ENCODE data around the gene EPHA3. TPM values are rescaled to one million over a fixed set of nuclear protein-coding genes. Genes with fewer than 3 reads are reported as not detected.
A peak's percentile ranks its signal among the peaks of the same experiment; 100 is the strongest.

The EPHA3 gene
- total and polyA plus RNA-seq, 7 donors, result 0.12 to 2.4 (median 0.64) TPM

DNA sequence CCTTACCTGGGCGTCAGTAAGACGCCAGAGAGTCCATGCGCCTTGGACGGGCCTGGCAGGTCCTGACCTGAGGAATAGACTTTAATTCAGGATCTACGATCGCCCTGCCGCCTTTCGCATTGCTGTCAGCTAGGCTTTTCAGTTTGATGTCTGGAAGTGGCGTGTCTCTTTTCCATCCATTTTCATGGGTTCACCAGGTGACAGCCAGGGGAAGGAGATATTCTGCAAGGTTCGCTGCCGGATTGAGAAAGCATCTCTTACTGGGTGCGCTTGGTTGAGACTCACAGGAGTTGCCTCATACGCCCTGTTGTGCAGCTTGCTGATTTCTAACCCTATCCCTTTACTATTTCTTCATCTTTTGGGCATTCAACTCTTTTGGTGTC, 7.4 kb downstream of the EPHA3 start:
- intact Hi-C loops (cut with DNase I), result no loop called here
- 18 to 25% (median 23%) methylated on average over 13 of the region's 13 CpGs for WGBS, 3 donors

DNA sequence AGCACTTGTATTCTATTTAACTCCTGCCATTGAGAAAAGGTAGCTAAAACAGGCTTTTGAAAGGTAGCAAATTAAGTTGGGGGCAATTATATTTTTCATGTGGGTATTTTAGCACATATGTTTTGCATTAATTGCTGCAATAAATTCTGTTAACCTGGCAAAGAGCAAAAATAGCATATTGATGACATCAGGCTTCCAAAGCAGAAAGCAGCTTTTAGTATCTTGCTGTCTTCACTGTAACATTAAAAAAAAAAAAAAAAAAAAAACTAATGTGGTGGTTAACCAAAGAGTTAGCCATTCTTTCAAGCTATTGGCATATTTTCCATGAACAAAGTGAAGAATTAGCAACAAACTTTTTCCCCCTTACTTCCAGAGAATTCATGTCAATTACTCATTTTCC, 9.1 kb downstream of the EPHA3 start:
- TF ChIP-seq, protein P1, sequence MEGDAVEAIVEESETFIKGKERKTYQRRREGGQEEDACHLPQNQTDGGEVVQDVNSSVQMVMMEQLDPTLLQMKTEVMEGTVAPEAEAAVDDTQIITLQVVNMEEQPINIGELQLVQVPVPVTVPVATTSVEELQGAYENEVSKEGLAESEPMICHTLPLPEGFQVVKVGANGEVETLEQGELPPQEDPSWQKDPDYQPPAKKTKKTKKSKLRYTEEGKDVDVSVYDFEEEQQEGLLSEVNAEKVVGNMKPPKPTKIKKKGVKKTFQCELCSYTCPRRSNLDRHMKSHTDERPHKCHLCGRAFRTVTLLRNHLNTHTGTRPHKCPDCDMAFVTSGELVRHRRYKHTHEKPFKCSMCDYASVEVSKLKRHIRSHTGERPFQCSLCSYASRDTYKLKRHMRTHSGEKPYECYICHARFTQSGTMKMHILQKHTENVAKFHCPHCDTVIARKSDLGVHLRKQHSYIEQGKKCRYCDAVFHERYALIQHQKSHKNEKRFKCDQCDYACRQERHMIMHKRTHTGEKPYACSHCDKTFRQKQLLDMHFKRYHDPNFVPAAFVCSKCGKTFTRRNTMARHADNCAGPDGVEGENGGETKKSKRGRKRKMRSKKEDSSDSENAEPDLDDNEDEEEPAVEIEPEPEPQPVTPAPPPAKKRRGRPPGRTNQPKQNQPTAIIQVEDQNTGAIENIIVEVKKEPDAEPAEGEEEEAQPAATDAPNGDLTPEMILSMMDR (IDR thresholded peaks at IDR 0.05), result no peak
- ATAC-seq (no peak), DNase-seq (no peak)
- H3K27me3 ChIP-seq (ENCODE audit: insufficient read depth in 3 of 3, low read length in 2 of 3), result peaks cover 0 to 5% (median 0%) of the 10 kb centered on the region in 3 donors
- no peaks in the 10 kb centered on the region for H3K4me1 ChIP-seq
- intact Hi-C loops (cut with DNase I), result no loop called here
- H3K9me3 ChIP-seq, result no peaks in the 10 kb centered on the region
- H3K36me3 ChIP-seq (ENCODE audit: insufficient read depth in 1 of 2, low read depth in 1 of 2), result no peaks in the 10 kb centered on the region
- H3K4me3 ChIP-seq, result no peak overlapping the region
- no peak overlapping the region for H3K27ac ChIP-seq

More for the DNA sequence above, 7.4 kb downstream of the EPHA3 start:
- Histone ChIP-seq H3K9me3 (no peaks in the 10 kb centered on the region), H3K4me1 (no peaks in the 10 kb centered on the region), H3K36me3 (ENCODE audit: insufficient read depth in 1 of 2, low read depth in 1 of 2) (no peaks in the 10 kb centered on the region), H3K27me3 (ENCODE audit: insufficient read depth in 3 of 3, low read length in 2 of 3) (peaks cover 0 to 5% (median 0%) of the 10 kb centered on the region in 3 donors), H3K4me3 (peak overlapping the region; percentile 59), H3K27ac (no peak overlapping the region)
- no peak for DNase-seq
- ATAC-seq, result peak in 1 of 4 donors; percentile 53
- TF ChIP-seq, protein P1 (IDR thresholded peaks at IDR 0.05), result no peak

DNA sequence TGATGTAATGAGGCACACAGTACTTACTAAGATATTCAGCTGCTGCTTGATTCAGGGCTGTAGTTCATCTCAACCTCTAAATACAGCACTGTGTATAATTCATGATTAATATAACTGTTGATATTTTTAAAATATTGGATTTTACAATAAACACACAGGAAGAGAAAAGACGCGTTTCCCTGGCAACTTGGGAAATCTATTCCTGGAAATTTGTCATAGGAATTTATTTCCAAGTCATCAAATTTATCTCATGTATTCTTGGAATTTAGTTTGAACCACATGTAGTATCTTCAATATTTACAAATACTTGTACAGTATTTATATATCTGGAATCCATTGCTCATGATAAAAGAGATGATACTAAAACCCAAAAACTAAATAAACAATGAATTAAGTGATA, 30.6 kb downstream of the EPHA3 start:
- intact Hi-C loops (cut with DNase I), result no loop called here
- no peak overlapping the region for H3K27ac ChIP-seq
- no peak overlapping the region for H3K4me3 ChIP-seq
- no peak for DNase-seq
- TF ChIP-seq, protein P1 (IDR thresholded peaks at IDR 0.05), result no peak
- no peaks in the 10 kb centered on the region for H3K9me3 ChIP-seq
- ATAC-seq, result no peak
- no peaks in the 10 kb centered on the region for H3K27me3 ChIP-seq (ENCODE audit: insufficient read depth in 3 of 3, low read length in 2 of 3)
- WGBS, 3 donors, result 70 to 76% (median 75%) methylated on average over 2 of the region's 2 CpGs
- H3K4me1 ChIP-seq, result no peaks in the 10 kb centered on the region
- H3K36me3 ChIP-seq (ENCODE audit: insufficient read depth in 1 of 2, low read depth in 1 of 2), result no peaks in the 10 kb centered on the region

DNA sequence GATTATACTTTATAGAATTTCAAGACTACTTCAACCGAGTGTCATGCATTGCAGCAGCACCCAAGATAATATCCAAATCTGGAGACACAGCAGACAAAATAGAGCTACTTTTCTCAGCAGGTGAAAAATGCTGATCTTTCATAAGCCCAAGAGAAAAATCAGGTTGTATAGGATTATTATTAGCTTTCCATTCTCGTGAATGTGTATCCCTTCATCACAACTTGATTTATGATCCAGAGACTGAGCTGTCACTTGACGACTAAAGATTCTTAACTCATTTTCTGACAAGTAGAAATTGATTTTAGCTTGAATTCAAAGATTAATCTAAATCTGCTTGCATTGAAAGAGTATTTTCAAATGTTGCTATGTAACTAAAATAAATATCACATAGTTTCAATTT, 32.4 kb downstream of the EPHA3 start:
- ATAC-seq (no peak), DNase-seq (no peak)
- H3K36me3 ChIP-seq (ENCODE audit: insufficient read depth in 1 of 2, low read depth in 1 of 2), result no peaks in the 10 kb centered on the region
- no peaks in the 10 kb centered on the region for H3K4me1 ChIP-seq
- intact Hi-C loops (cut with DNase I), result no loop called here
- no peak overlapping the region for H3K27ac ChIP-seq
- no peak overlapping the region for H3K4me3 ChIP-seq
- TF ChIP-seq, protein P1 (IDR thresholded peaks at IDR 0.05), result no peak
- WGBS, 3 donors, result 56 to 62% (median 58%) methylated on average over 3 of the region's 3 CpGs
- H3K27me3 ChIP-seq (ENCODE audit: insufficient read depth in 3 of 3, low read length in 2 of 3), result no peaks in the 10 kb centered on the region
- H3K9me3 ChIP-seq, result no peaks in the 10 kb centered on the region

DNA sequence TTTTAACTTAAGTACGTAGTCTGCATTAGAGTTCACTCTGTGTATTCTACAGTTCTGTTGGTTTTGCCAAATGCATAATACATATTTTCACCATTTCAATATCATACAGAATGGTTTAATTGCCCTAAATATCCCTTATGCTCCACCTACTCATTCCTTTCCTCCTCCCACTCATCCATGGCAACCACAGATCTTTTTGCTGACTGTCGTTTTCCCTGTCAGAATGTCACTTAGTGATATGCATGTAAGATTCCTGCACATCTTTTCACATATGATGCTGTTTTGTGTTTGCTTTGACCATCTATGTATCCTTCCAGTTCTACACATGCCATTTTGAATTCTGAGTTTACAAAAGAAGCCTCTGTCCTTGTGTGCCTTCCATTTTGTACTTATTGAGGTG, 36.7 kb downstream of the EPHA3 start:
- no peak overlapping the region for H3K4me3 ChIP-seq
- intact Hi-C loops (cut with DNase I), result no loop called here
- no peaks in the 10 kb centered on the region for H3K36me3 ChIP-seq (ENCODE audit: insufficient read depth in 1 of 2, low read depth in 1 of 2)
- ATAC-seq (no peak), DNase-seq (no peak)
- 63 to 75% (median 68%) methylated on average over 2 of the region's 2 CpGs for WGBS, 3 donors
- H3K27ac ChIP-seq, result no peak overlapping the region
- H3K27me3 ChIP-seq (ENCODE audit: insufficient read depth in 3 of 3, low read length in 2 of 3), result no peaks in the 10 kb centered on the region
- no peaks in the 10 kb centered on the region for H3K4me1 ChIP-seq
- H3K9me3 ChIP-seq, result no peaks in the 10 kb centered on the region
- TF ChIP-seq, protein P1 (IDR thresholded peaks at IDR 0.05), result no peak
